KMS-11 (cell line): ENCODE measurements around the gene RIPK3.
"Not testable (repeated sequence)": the region's sequence is repeated elsewhere in the genome, so short reads cannot be mapped to it uniquely, and the experiment has no call there.

Experiments
- H2AFZ ChIP-seq: fragments of 200-600 bp; sonication (generic); 2 replicates; pipeline ENCODE4 v1.6.1; 2016; ENCODE audit warnings: antibody characterized with exemption, mixed run types, low read depth
- H3K27ac ChIP-seq: fragments of 200-600 bp; sonication (generic); 2 replicates; pipeline ENCODE4 v1.6.1; 2016; ENCODE audit warnings: mild to moderate bottlenecking, mixed run types
- H3K27me3 ChIP-seq: fragments of 200-600 bp; sonication (generic); 2 replicates; pipeline ENCODE4 v1.6.1; 2017; ENCODE audit warnings: mild to moderate bottlenecking, low read depth, mixed run types, moderate library complexity; ENCODE audit not compliant: insufficient read depth
- H3K36me3 ChIP-seq: fragments of 200-600 bp; sonication (generic); 2 replicates; pipeline ENCODE4 v1.6.1; 2017; ENCODE audit warnings: mild to moderate bottlenecking, mixed run types; ENCODE audit not compliant: insufficient read depth
- H3K4me1 ChIP-seq: fragments of 200-600 bp; sonication (generic); 2 replicates; pipeline ENCODE4 v1.6.1; 2016; ENCODE audit warnings: mild to moderate bottlenecking, low read depth, mixed run types; ENCODE audit not compliant: poor library complexity, severe bottlenecking
- H3K4me2 ChIP-seq: fragments of 200-600 bp; sonication (generic); 2 replicates; pipeline ENCODE4 v1.7.0; 2016; ENCODE audit warnings: mild to moderate bottlenecking, mixed run types
- H3K4me3 ChIP-seq: fragments of 200-600 bp; sonication (generic); IDR thresholded peaks from 2 replicates; pipeline ENCODE4 v1.6.1; 2017; ENCODE audit warnings: low read depth, low read length, mixed read lengths; ENCODE audit not compliant: insufficient read depth
- H3K79me2 ChIP-seq: fragments of 200-600 bp; sonication (generic); 2 replicates; pipeline ENCODE4 v1.6.1; 2016; ENCODE audit warnings: low read depth, mixed run types; ENCODE audit not compliant: insufficient read depth
- H3K9ac ChIP-seq: fragments of 200-600 bp; sonication (generic); 2 replicates; pipeline ENCODE4 v1.6.1; 2016; ENCODE audit warnings: mild to moderate bottlenecking, mixed run types
- H4K20me1 ChIP-seq: fragments of 200-600 bp; sonication (generic); 2 replicates; pipeline ENCODE4 v1.6.1; 2016; ENCODE audit warnings: mild to moderate bottlenecking, mixed run types; ENCODE audit not compliant: insufficient read depth
- TF ChIP-seq, protein P1 (sequence below): fragments of 200-600 bp; sonication (generic); conservative IDR thresholded peaks from 2 replicates; pipeline ENCODE4 v1.6.1; 2017; ENCODE audit warnings: low read depth, mild to moderate bottlenecking, antibody characterized with exemption, low read length, moderate library complexity, mixed read lengths

The RIPK3 gene

DNA sequence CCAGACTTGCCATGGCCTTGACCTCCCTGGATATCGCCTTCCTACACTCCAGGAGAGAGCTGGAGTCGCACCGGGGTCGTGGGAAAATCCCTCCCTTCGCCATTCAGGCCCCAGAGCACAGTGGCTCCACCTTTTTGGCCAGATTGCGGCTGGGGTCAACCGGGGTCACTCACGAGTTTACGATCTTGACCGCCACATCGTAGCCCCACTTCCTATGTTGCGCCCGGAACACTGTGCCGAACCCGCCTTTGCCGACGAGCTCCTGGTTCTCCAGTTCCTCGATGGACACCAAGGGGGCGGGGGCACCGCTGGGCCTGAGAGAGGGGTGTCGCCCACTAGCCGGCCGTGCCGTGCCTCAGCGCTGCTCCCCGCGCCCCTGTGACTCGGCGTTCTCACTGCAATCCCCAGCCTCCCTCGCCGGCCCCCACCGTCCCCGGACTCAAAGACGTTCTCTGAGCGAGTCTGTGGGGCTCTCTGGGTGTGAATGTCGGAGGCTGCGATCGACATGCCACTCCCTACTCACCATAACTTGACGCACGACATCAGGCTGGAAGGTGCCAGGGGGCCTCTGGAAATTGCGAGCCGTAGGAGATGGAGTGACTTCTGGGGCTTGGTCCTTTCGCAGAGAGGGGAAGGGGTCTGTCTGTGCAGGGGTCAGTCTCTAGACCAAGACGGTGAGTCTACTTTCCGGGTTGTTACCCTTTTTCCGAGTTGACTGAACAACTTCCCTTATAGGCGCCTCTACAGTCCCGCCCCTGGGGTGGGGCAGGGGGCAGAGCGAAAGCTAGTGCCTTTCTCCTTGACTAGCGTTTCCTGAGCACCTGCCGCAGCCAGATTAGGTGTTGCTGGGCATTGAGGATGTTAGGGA is at the start of gene RIPK3:
TSS of gene RIPK3 (minus strand) at position 708 of the 868 bp plus-strand sequence. CDS start at position 543, 165 bp downstream.
- no peaks in the 10 kb centered on the region for H3K4me1 ChIP-seq
- H2AFZ ChIP-seq: no peak within 1 kb of the TSS
- no peak within 1 kb of the TSS for H3K4me2 ChIP-seq
- no peaks in the 10 kb centered on the region for H3K27me3 ChIP-seq
- no peak within 1 kb of the TSS for H3K27ac ChIP-seq
- H3K36me3 ChIP-seq: no peaks in the 10 kb centered on the region
- H3K4me3 ChIP-seq: no peak within 1 kb of the TSS
- no peaks in the 10 kb centered on the region for H3K79me2 ChIP-seq
- H3K9ac ChIP-seq: no peak within 1 kb of the TSS
- TF ChIP-seq, protein P1, sequence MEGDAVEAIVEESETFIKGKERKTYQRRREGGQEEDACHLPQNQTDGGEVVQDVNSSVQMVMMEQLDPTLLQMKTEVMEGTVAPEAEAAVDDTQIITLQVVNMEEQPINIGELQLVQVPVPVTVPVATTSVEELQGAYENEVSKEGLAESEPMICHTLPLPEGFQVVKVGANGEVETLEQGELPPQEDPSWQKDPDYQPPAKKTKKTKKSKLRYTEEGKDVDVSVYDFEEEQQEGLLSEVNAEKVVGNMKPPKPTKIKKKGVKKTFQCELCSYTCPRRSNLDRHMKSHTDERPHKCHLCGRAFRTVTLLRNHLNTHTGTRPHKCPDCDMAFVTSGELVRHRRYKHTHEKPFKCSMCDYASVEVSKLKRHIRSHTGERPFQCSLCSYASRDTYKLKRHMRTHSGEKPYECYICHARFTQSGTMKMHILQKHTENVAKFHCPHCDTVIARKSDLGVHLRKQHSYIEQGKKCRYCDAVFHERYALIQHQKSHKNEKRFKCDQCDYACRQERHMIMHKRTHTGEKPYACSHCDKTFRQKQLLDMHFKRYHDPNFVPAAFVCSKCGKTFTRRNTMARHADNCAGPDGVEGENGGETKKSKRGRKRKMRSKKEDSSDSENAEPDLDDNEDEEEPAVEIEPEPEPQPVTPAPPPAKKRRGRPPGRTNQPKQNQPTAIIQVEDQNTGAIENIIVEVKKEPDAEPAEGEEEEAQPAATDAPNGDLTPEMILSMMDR: no peak
- no peaks in the 10 kb centered on the region for H4K20me1 ChIP-seq

DNA sequence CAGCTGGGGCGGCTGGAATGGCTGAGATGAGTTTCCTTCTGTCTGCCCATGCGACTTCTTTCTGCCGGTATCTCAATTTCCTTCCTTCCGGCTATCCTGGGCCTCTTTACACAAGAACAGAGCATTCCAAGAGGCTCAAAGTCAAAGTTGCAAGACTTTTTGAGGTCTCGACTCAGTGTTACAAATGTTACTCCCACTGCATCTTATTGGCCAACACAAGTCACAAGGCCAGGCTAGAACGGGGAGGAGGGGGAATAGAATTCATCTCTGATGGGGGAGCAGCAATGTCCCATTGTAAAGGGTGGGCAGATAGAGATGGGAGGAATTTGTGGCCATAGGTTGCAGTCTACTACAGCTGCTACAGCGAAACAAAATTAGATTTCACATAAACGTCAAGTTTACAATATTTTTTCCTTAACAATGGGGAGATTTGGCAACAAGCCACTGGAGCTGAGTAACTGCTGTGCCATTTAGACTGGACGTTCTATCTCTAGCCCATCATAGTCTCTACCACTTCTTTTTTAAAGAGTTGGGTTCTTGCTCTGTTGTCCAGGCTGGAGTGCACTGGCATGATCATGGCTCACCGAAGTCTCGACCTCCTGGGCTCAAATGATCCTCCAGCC is 49.5 kb upstream of the RIPK3 start:
- H3K36me3 ChIP-seq: no peaks in the 10 kb centered on the region
- H3K4me2 ChIP-seq: no peak overlapping the region
- no peaks in the 10 kb centered on the region for H3K4me1 ChIP-seq
- no peak overlapping the region for H3K4me3 ChIP-seq
- no peak overlapping the region for H3K9ac ChIP-seq
- H3K27ac ChIP-seq: no peak overlapping the region
- H3K27me3 ChIP-seq: no peaks in the 10 kb centered on the region
- H2AFZ ChIP-seq: no peak overlapping the region
- TF ChIP-seq, protein P1: no peak
- no peaks in the 10 kb centered on the region for H3K79me2 ChIP-seq
- no peaks in the 10 kb centered on the region for H4K20me1 ChIP-seq

DNA sequence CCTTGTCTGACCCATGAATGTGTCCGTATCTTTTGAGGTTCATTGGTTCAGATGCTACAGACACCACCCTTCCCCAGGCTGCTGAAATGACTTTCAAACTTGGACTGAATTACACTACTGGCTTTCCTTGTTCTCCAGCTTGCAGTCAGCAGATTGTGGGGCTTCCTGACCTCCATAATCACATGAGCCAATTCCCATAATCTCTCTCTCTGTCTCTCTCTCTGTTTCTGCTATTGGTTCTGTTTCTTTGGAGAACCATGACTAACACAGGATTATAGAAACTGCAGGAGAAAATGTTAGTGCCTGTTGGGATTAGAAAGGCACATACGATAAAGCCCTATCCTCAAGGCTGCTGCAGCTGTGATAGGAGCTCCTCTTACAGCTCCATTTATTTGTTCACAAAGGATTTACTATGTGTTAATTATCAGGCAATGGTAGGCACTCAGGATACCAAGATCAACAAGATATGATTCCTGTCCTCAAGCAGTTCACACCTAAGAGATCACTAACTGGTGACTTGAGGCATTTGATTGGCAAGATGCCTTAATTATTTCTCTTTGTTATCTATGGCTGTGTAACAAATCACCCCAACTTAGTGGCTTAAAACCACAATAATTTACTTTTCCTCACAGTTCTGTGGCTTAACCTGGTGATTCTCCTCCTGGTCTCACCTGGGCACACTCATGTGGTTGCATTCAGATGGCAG is 48.8 kb upstream of the RIPK3 start:
- Histone ChIP-seq H3K4me1 (no peaks in the 10 kb centered on the region), H3K27ac (no peak overlapping the region), H3K4me3 (no peak overlapping the region), H3K9ac (no peak overlapping the region), H3K79me2 (no peaks in the 10 kb centered on the region), H4K20me1 (no peaks in the 10 kb centered on the region), H3K4me2 (no peak overlapping the region), H3K36me3 (no peaks in the 10 kb centered on the region), H3K27me3 (no peaks in the 10 kb centered on the region), H2AFZ (no peak overlapping the region)
- TF ChIP-seq, protein P1: no peak

GRCh38 chr14:24387579-24387978 is 47.8 kb upstream of the RIPK3 start:
- H3K36me3 ChIP-seq, H3K9ac ChIP-seq, H3K4me1 ChIP-seq, H3K4me2 ChIP-seq, H2AFZ ChIP-seq, H4K20me1 ChIP-seq, H3K27ac ChIP-seq, H3K27me3 ChIP-seq, H3K79me2 ChIP-seq, H3K4me3 ChIP-seq: not testable (repeated sequence)
